Measurements from ENCODE around the gene SLC8A1.

- TF ChIP-seq CTCF (IDR thresholded peaks at IDR 0.05) (no peak), EZH2 (IDR thresholded peaks at IDR 0.05; ENCODE audit: borderline replicate concordance, insufficient read depth, low read depth, low read length, poor library complexity, severe bottlenecking) (no peak)
Measured at GRCh38 chr2:40324656-40325055, 127.2 kb downstream of the SLC8A1 start.

All from B cell (primary cell).